Epithelial cell of umbilical artery (primary cell): Measurements from ENCODE around the gene KIF18A. TPM values are rescaled to one million over a fixed set of nuclear protein-coding genes. Genes with fewer than 3 reads are reported as not detected.

Source experiments
- total RNA-seq: library from RNA; depleted of rRNA; stranded (reverse); fragments of >200 nt; gene quantifications from 2 replicates; pipeline ENCODE4 v1.2.3, GENCODE V29; 2014

The KIF18A gene
- total RNA-seq: 12.0 and 17.9 TPM in 2 replicates

DNA sequence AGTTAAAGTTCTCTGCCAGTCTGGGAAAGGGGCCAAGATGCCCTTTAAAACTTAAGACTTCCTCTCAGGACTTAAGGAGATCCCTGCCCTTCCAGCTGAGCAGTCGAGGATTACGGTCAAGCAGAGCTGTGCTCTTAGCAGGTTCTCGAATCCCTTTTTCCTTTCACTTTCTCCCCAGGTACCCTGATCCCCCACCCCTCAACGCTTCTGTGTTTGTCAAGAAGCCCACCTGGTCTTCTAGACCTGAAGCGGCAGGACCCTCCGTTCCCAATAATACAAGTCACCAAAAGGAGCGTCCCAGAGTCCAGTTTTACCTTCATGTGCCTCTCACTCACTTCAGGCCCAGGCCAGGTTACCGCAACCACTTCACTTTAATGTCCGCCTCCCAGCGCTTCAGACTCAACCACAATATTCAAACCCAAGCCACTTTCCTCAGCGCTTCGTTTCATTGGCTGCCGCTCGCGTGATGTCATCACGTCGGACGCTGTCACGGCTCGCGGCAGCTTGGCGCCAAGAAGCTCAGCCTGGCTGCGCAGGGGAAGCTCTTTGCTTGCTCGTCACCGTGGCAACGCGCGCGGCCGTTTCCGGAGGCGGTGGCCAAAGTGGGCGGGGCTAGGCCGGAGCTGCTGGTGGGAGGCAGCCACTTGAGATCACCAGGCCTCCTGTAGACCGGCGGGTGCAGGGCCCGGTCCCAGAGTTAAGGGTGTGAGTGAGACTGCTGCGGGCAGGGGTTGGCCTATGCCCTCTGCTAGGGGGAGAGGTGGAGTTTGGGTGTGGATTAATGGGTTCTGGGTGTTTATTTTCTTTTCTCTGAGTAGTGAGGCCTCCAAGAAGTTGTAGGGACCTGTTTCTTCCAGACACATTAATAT is at the start of gene KIF18A, which contains the start of gene METTL15:
KIF18A (minus strand) TSS at position 407 of the 869 bp plus-strand sequence. CDS start 10,209 bp downstream, outside the sequence.
METTL15 (plus strand) TSS at position 639 of the 869 bp plus-strand sequence. CDS start 4,947 bp downstream, outside the sequence.

Other genes starting within 250 kb of the KIF18A start
- gene METTL15, start 232 bp upstream of the KIF18A start, total RNA-seq: 13.3 and 17.9 TPM in 2 replicates